ENCODE measurements around the gene NHERF1. TPM values are rescaled to one million over a fixed set of nuclear protein-coding genes. Genes with fewer than 3 reads are reported as not detected.

NHERF1 gene
- polyA plus RNA-seq, 1 of the 3 experiments (the other 2 are of a cell fraction) = 40.1 TPM

- H4K20me1 ChIP-seq (ENCODE audit: insufficient read depth) = no peaks in the 10 kb centered on the region
- CTCF ChIA-PET = interaction anchor here (0.6 to 1.2 kb wide), 6 partner anchors 9 to 975 kb away, joined by 3 to 5 read pairs (median 3); partner anchors contain the start of gene RAB37
- TF ChIP-seq CTCF (IDR thresholded peaks at IDR 0.05) (no peak), RFX5 (IDR thresholded peaks at IDR 0.05; ENCODE audit: low read length) (no peak), JUND (IDR thresholded peaks at IDR 0.05) (no peak)
- H3F3A ChIP-seq (replicated peaks; ENCODE audit: insufficient read depth) = no peaks in the 10 kb centered on the region
- H3K27ac ChIP-seq (ENCODE audit: low read depth in 2 of 2, low read length in 1 of 2) = no peak overlapping the region
- H2AFZ ChIP-seq (ENCODE audit: low read depth) = no peak overlapping the region
- H3K36me3 ChIP-seq (replicated peaks in 1 of 2; ENCODE audit: control insufficient read depth in 1 of 2, insufficient read depth in 2 of 2, low read length in 1 of 2) = no peaks in the 10 kb centered on the region
- no peak for DNase-seq
- H3K27me3 ChIP-seq (ENCODE audit: insufficient read depth) = no peaks in the 10 kb centered on the region
- POLR2A ChIA-PET = no interaction called here
- H3K4me1 ChIP-seq (ENCODE audit: control insufficient read depth in 1 of 2, insufficient read depth in 2 of 2, low read depth in 1 of 2, low read length in 1 of 2) = no peaks in the 10 kb centered on the region
- no peak overlapping the region for H3K9ac ChIP-seq
- no peak overlapping the region for H3K4me2 ChIP-seq
- H3K9me3 ChIP-seq = no peaks in the 10 kb centered on the region
- no peaks in the 10 kb centered on the region for H3K79me2 ChIP-seq (ENCODE audit: insufficient read depth)
- 11% methylated on average over 12 of the region's 12 CpGs for WGBS (ENCODE audit: low lambda C conversion rate)
- H3K4me3 ChIP-seq (ENCODE audit: low read depth in 2 of 2, low read length in 1 of 2) = no peak overlapping the region
- no peaks in the 10 kb centered on the region for H3K9me2 ChIP-seq
These were observed 37.2 kb upstream of the NHERF1 start for GRCh38 chr17:74711058-74711824.

GRCh38 chr17:74712301-74712700, 36.1 kb upstream of the NHERF1 start:
- ChIA-PET CTCF (no interaction called here), POLR2A (no interaction called here)
- 44% methylated on average over 7 of the region's 7 CpGs for WGBS (ENCODE audit: low lambda C conversion rate)
- TF ChIP-seq GATA2 (CRISPR knock-in tag; IDR thresholded peaks at IDR 0.05) (no peak), USF2 (IDR thresholded peaks at IDR 0.05; ENCODE audit: borderline replicate concordance, low read depth, low read length) (no peak), RFX5 (IDR thresholded peaks at IDR 0.05; ENCODE audit: low read length) (no peak), YY1 (IDR thresholded peaks at IDR 0.05; ENCODE audit: low read depth) (no peak), CHD2 (IDR thresholded peaks at IDR 0.05; ENCODE audit: low read length, partially characterized antibody) (no peak), SIN3A (IDR thresholded peaks at IDR 0.05; ENCODE audit: borderline replicate concordance, low read depth, low read length) (no peak), MAX (IDR thresholded peaks at IDR 0.05; ENCODE audit: low read depth) (no peak), TCF12 (IDR thresholded peaks at IDR 0.05) (no peak), TEAD4 (IDR thresholded peaks at IDR 0.05; ENCODE audit: borderline replicate concordance, insufficient read depth) (no peak), GABPA (IDR thresholded peaks at IDR 0.05; ENCODE audit: low read depth) (no peak), SMC3 (IDR thresholded peaks at IDR 0.05; ENCODE audit: low read depth, low read length) (no peak), USF1 (IDR thresholded peaks at IDR 0.05; ENCODE audit: borderline replicate concordance, low read depth) (no peak), NRF1 (IDR thresholded peaks at IDR 0.05; ENCODE audit: low read depth, low read length) (no peak), TAF1 (IDR thresholded peaks at IDR 0.05; ENCODE audit: borderline replicate concordance, low read depth, low read length) (no peak), NFIC (IDR thresholded peaks at IDR 0.05; ENCODE audit: borderline replicate concordance) (no peak), RAD21 (IDR thresholded peaks at IDR 0.05; ENCODE audit: low read length) (no peak), FOXM1 (IDR thresholded peaks at IDR 0.05; ENCODE audit: low read depth) (no peak)
- H3K4me2 ChIP-seq = no peak overlapping the region
- no peak overlapping the region for H3K4me3 ChIP-seq (ENCODE audit: low read depth in 2 of 2, low read length in 1 of 2)
- no peaks in the 10 kb centered on the region for H3F3A ChIP-seq (replicated peaks; ENCODE audit: insufficient read depth)
- no peaks in the 10 kb centered on the region for H3K9me3 ChIP-seq
- H3K9me2 ChIP-seq = no peaks in the 10 kb centered on the region
- no peaks in the 10 kb centered on the region for H4K20me1 ChIP-seq (ENCODE audit: insufficient read depth)
- no peaks in the 10 kb centered on the region for H3K36me3 ChIP-seq (replicated peaks in 1 of 2; ENCODE audit: control insufficient read depth in 1 of 2, insufficient read depth in 2 of 2, low read length in 1 of 2)
- no peaks in the 10 kb centered on the region for H3K79me2 ChIP-seq (ENCODE audit: insufficient read depth)
- no peak for DNase-seq
- no peaks in the 10 kb centered on the region for H3K27me3 ChIP-seq (ENCODE audit: insufficient read depth)
- H3K27ac ChIP-seq (ENCODE audit: low read depth in 2 of 2, low read length in 1 of 2) = no peak overlapping the region
- no peaks in the 10 kb centered on the region for H3K4me1 ChIP-seq (ENCODE audit: control insufficient read depth in 1 of 2, insufficient read depth in 2 of 2, low read depth in 1 of 2, low read length in 1 of 2)
- no peak overlapping the region for H2AFZ ChIP-seq (ENCODE audit: low read depth)
- H3K9ac ChIP-seq = no peak overlapping the region

Data from SK-N-SH (cell line).